KG1 (cell line): ENCODE results near the gene BAIAP2L1.

Source experiments
- DNase-seq: peaks from one replicate; lab custom pipeline; 2025; lab: John Stamatoyannopoulos, UW

The BAIAP2L1 gene

GRCh38 chr7:98293746-98294145, 107.1 kb downstream of the BAIAP2L1 start:
- DNase-seq: no peak

DNA sequence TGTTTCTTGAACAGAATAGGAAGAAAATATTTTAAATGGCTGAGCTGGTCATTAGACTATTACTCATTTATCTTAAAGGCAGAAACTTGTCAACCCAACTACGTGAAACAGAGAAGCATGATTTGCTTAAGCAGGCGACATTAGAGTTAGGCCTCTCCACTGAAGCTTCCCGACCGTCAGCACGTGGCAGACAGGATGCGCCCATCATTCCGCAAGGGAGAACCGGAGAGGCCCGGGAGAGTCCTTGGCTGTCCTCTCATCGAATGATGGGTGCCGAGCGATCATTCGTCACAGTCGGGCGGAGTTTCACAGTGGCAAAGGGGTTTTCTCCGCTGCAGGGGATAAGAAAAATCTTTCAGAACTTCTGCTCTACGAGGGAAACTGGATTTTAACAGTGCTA, 107.6 kb downstream of the BAIAP2L1 start:
- DNase-seq: no peak

DNA sequence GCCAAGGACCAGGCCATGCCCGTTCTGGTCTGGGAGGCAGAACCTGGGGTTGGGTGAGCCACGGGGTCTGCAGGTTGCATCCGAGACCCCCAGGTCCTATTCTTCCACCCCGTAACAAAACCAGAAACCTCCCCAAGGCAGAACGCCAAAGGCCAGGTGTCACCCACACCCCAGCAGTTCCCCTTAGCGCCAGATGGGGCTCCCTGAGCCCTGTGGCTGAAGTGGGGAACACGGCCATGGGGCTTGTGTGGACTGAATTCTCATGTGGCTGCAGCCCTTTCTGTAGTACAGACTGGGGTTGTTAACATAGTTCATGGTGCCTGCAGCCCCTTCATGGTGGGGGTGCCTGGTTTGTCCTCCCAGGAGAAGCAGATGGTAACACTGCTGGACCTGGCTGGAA, 109.2 kb downstream of the BAIAP2L1 start:
- DNase-seq: no peak

GRCh38 chr7:98289333-98289875, 111.5 kb downstream of the BAIAP2L1 start:
- no peak for DNase-seq

DNA sequence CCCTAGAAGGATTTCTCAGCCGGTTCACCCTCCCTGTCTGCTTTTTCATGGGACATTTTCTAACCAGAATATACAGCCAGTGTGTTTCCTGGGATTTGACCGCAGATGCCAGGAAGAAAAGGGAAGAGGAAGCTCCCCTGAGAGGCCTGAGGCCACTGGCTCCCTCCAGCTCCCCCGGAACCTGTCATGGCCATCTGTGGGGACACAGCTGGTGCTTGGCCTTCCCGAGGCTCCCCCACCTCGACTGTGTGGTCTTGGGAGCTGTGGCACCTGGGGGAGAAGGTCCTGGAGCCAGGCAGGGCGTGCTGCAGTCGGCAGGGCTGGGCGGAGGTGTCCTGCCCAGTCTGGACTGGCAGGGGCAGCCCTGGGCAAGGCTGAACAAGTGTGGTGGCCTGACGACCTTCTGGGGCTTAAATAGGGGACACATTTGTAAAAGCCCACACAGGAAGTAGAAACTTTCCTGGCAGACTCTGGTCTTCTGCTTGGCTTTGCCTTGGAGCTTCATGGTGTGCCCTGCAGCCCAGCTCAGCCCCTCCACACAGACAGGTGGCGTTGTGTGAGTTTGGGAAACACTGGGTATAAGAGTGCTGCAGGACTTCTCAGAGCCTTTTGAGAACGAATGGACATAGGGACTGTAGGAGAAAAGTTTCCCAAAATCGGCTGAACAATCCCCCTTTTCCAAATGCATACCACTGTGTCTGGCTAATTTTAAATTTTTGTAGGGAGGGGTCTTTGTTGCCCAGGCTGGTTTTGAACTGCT, 112.6 kb downstream of the BAIAP2L1 start:
- no peak for DNase-seq

DNA sequence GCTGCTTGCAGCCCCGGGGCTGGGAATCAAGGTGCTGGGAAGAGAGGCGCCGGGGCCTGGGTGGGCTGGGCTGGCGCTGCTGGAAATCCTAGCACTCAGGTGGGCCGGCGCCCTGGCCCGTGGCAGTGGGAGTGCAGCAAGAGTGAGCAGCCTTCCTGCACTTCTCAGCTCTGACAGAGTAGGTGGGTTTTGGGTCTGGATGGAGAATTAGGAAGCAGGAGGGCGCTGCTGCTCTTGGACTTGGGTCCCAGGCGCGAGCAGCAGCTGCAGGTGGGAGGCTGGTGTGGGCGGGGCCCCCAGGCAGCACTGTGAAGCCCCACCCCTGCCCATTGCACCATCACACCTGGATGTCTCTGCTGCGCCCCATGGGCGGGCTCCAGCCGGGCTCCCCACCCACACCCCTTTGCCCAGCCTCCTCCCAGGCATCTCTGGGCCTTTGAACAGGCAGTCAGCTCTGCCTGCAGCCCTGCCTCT, 113.4 kb downstream of the BAIAP2L1 start:
- no peak for DNase-seq

- DNase-seq: no peak
Observed at GRCh38 chr7:98286701-98287485, 114.0 kb downstream of the BAIAP2L1 start.

DNA sequence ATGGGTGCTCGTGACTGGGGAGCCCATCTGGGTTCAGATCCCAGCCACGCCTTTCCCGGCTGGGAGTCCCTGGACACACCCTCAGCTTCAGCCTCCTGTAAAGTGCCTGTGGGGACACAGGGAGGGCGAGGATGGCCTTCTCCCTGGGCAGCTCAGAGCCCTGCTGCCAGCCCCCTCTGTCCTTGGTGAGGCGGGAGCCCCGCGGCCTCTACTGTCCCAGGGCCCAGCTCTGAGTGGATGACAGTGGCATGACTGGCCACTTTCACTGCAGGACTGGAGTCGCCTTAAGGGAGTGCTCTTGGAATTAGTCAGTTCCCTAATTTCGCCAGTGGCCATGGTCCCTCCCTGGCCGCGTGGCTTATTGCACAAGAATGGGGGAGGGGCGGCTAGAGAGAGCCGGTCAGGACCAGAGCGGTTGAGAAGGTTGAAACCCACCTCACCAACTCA, 114.8 kb downstream of the BAIAP2L1 start:
- DNase-seq: no peak

- no peak for DNase-seq
Observed at GRCh38 chr7:98285157-98286092, 115.5 kb downstream of the BAIAP2L1 start.

DNA sequence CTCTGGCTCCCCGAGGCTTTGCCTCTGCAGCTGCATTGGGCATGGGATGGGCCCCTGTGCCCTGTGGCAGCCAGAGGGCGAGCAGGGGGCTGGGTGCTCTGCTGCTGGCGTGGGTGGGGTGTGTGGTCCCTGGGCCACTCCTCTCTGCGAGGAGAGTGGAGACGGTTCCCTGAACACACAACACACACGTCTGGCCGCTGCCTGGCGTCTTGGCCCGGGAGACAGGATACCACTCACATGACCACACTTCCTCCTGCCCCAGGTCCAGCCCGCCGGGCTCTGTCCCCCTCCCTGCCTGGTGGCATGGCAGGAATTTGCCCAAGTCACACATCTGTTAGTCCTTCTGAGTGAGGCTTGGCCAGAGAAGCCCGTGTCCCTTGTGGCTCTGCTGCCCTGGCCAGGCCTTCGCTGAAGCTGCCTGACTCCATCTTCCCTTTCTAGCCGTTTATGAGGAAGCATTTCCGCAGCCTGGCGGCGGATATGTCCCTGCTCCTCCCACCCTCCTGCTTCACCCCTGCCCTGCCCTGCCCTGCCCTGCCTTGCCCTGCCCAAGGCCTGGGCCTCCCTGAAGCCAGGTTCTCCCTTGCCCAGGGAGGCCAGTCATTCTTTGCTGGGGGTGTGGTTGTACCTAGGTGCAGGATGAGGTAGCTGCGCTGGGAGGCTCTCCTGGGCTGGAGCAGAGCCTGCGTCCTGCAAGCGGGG, 116.4 kb downstream of the BAIAP2L1 start:
- DNase-seq: no peak

- no peak for DNase-seq
Observed at GRCh38 chr7:98283887-98284222, 117.0 kb downstream of the BAIAP2L1 start.

- DNase-seq: no peak
Observed at GRCh38 chr7:98283127-98283886, 117.6 kb downstream of the BAIAP2L1 start.

- no peak for DNase-seq
Observed at GRCh38 chr7:98282703-98283102, 118.2 kb downstream of the BAIAP2L1 start.

- no peak for DNase-seq
Observed at GRCh38 chr7:98281757-98282606, 118.9 kb downstream of the BAIAP2L1 start.

DNA sequence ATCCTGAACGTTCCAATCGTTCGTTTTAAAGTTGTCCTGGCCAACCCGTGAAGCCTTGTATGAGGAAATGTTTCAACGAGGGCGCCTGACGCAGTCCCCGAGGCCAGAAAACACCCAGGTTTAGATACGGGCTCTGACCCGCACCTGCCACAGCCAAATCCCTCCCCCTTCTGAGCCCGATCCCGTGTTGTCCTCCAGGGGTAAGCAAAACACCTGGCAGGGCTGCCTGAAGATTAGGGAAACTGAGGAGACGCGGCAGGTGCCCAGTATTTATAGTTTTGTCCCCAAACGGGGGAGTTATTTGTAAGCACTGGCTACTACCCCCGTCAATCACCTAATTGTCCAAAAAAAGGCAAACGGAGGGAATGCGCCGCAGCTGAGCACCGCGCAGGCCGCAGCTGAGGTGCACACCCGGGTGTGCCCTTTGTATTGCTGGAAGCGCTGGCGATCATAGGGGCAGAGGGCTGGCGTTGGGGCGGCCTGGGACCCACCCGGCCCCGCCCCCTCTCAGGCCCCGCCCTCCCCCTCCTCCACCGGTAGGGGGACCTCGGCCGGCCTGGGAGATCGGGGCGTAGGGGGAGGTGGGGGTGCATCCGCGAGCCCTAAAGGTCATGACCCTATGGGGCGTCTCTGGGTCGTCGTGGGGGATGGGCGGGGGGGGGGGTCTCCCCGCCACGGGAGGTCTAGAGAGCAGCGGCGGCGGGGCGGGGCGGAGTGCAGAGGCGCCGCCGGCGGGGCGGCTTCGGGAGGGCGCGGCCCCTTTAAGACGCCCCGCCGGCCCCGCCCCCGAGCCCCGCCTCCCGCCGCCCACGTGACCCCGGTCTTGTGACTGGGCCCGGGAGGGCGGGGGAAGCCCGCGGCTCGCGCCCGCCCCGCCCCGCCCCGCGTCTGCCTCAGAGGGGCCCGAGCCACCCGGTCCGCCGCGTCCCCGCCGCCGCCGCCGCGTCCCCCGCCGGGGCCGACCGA, 119.8 kb downstream of the BAIAP2L1 start, which contains the start of gene BRI3:
Gene BRI3 (plus strand): TSS at position 896 of the 966 bp plus-strand sequence. CDS start 110 bp downstream, outside the sequence.
- DNase-seq: no peak

DNA sequence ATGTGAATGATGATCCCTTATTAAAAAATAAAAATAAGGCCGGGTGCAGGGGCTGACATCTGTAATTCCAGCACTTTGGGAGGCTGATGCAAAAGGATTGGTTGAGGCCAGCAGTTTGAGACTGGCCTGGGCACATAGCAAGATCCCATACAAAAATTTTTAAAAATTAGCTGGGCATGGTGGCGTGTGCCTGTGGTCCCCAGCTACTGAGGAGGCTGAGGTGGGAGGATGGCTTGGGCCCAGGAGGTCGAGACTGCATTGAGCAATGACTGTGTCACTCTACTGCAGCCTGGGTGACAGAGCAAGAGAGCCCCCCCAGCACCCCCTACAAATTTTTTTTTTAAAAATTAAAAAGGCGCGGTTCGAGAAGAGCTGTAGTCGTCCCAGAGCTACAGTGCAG, 120.6 kb downstream of the BAIAP2L1 start:
- DNase-seq: no peak

DNA sequence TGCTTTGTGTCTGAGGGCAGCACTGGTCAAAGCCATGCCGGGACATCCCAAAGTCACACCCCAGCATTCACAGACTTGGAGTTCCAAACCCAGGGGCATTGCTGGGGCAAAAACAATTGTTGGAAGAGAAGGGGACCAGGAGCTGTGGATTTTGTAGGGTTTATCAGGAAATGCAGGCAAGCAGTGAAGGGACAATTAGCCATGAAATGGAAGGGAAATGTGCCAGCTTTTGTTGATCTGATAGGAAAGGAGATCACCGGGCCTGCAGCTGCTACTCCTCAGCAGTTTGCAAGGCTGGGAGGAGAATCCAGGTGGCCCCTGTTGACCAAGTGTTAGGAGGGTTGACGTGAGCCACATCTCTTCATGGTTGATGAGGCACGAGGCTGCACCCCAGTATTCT, 122.0 kb downstream of the BAIAP2L1 start:
- DNase-seq: no peak

- DNase-seq: no peak
Observed at GRCh38 chr7:98278408-98278807, 122.5 kb downstream of the BAIAP2L1 start.
